T-helper 2 cell treated with Interferon-gamma antibody and Interleukin-4, amounts not matched to agents 5 μg/mL and 100 μg/mL, for 36 hours (primary cell): ENCODE results near the gene GRIN2B.

ENCODE experiments used
- DNase-seq: peaks from one replicate; pipeline ENCODE4 v3.0.0; 2021; ENCODE audit warnings: low spot score
- H3K27ac Mint-ChIP-seq: one replicate; pipeline ENCODE4 v1.8.0; 2021; ENCODE audit warnings: mild to moderate bottlenecking, mixed read lengths
- H3K27me3 Mint-ChIP-seq: one replicate; pipeline ENCODE4 v1.8.0; 2021; ENCODE audit warnings: low read depth, mixed read lengths
- H3K36me3 Mint-ChIP-seq: one replicate; pipeline ENCODE4 v1.8.0; 2021; ENCODE audit warnings: low read depth, mixed read lengths
- H3K4me1 Mint-ChIP-seq: one replicate; pipeline ENCODE4 v1.8.0; 2021; ENCODE audit warnings: low read depth, mixed read lengths
- H3K4me3 Mint-ChIP-seq: one replicate; pipeline ENCODE4 v1.8.0; 2022; ENCODE audit warnings: mild to moderate bottlenecking, moderate library complexity, mixed read lengths
- H3K9me3 Mint-ChIP-seq: one replicate; pipeline ENCODE4 v1.8.0; 2021; ENCODE audit warnings: mixed read lengths

The GRIN2B gene

GRCh38 chr12:13945641-13946040 lies 35.8 kb downstream of the GRIN2B start:
- Mint-ChIP-seq H3K9me3 (no peaks in the 10 kb centered on the region), H3K27ac (no peak overlapping the region), H3K36me3 (no peaks in the 10 kb centered on the region), H3K4me1 (no peaks in the 10 kb centered on the region), H3K4me3 (no peak overlapping the region), H3K27me3 (peaks cover 9% of the 10 kb centered on the region)
- DNase-seq: no peak

DNA sequence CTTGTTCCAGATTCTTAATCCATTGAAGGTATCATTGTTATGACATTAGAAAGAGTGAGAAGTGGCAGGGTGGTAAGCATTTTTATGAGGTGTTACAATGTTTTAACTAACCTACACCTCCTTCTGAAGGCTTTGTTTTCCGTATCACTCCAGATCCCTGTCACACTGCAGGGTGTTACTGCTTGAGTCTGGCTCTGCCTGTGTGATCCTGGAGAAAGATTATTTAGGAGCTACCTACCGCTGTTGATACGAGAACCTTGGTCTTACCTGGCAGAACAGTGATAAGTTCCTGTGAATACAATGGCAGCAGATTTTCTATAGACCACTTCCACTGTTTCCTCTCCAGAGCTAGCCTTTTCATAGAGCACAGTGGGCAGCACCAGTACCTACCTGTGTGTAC lies 36.2 kb downstream of the GRIN2B start:
- Mint-ChIP-seq H3K27ac (no peak overlapping the region), H3K4me3 (no peak overlapping the region), H3K9me3 (no peaks in the 10 kb centered on the region), H3K36me3 (no peaks in the 10 kb centered on the region), H3K4me1 (no peaks in the 10 kb centered on the region), H3K27me3 (peaks cover 9% of the 10 kb centered on the region)
- no peak for DNase-seq

DNA sequence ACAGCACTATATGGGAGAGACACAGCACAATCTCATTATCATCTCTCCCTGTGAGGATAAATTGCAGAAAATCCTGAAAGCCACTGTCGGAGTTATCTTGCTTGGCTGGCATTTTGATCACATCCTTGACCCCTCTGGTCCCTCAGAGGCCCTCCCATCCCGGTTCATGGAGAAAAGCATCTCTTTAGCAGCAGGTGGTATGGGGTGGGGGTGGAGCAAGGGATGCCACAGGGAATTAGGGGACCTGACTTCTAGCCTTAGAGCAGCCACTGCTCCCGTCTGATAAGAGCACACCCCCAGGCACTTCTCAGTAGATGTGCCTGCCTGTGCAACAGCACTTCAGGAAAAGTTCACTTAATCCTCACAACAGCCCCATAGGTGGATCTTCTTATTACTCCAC lies 38.6 kb downstream of the GRIN2B start:
- Mint-ChIP-seq H3K27me3 (peaks cover 9% of the 10 kb centered on the region), H3K9me3 (no peaks in the 10 kb centered on the region), H3K36me3 (no peaks in the 10 kb centered on the region), H3K27ac (no peak overlapping the region), H3K4me3 (no peak overlapping the region), H3K4me1 (no peaks in the 10 kb centered on the region)
- DNase-seq: no peak

DNA sequence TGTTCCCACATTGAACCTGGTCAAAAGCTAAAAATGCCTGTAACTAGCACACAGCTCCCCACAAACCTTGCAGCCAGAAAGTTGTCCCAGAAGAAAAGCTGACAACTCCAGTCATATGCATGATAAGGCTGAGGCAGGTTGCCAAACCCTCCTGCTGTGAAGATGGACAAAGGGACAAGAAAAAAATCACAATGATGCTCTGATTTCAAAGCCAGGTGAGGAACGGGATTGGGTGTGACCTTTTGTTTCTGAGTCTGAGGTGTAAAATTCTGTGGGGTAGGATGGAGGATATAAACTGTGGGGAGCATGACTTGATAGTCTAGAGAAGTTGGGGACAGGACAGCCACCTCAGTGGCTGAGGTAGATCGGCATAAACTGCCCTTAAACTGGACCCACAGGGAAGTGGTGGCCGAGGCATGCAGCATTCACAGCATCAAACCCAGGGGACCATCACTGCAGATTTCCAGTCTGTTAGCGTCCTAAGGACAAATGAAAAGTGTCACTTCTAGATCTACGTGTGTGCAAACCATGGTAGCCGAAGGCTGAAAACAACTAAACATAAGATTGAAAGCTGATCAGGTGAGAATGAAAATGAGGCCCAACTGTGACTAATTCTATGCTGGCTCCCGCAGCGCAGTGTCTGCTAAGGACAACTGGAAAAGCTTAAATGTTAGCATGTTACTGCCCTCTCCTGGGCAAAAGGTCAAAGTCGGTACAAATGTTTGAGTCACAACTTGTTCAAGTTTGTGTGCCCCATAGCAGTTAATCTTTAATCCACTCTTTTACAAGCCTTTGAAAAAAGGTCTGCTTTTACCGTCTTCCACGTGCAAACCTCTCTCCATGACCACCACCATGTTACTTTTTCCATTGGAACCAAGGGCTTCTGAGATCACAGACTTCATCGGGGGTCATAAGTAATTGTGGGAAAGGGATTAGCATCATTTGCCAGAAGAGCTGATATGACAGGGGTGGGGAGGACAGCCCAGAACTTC lies 39.8 kb downstream of the GRIN2B start:
- DNase-seq: no peak

GRCh38 chr12:13940335-13940865 lies 41.0 kb downstream of the GRIN2B start:
- H3K9me3 Mint-ChIP-seq: no peaks in the 10 kb centered on the region
- H3K27ac Mint-ChIP-seq: no peak overlapping the region
- H3K4me3 Mint-ChIP-seq: no peak overlapping the region
- H3K4me1 Mint-ChIP-seq: no peaks in the 10 kb centered on the region
- H3K27me3 Mint-ChIP-seq: peaks cover 9% of the 10 kb centered on the region
- no peak for DNase-seq
- no peaks in the 10 kb centered on the region for H3K36me3 Mint-ChIP-seq

More for the DNA sequence above, 39.8 kb downstream of the GRIN2B start:
- H3K4me3 Mint-ChIP-seq: no peak overlapping the region
- peaks cover 9% of the 10 kb centered on the region for H3K27me3 Mint-ChIP-seq
- H3K9me3 Mint-ChIP-seq: no peaks in the 10 kb centered on the region
- H3K36me3 Mint-ChIP-seq: no peaks in the 10 kb centered on the region
- no peaks in the 10 kb centered on the region for H3K4me1 Mint-ChIP-seq
- no peak overlapping the region for H3K27ac Mint-ChIP-seq

- Mint-ChIP-seq H3K27me3 (peaks cover 8% of the 10 kb centered on the region), H3K36me3 (no peaks in the 10 kb centered on the region), H3K4me3 (no peak overlapping the region), H3K9me3 (no peaks in the 10 kb centered on the region), H3K27ac (no peak overlapping the region), H3K4me1 (no peaks in the 10 kb centered on the region)
- DNase-seq: no peak
These were observed 43.7 kb downstream of the GRIN2B start for GRCh38 chr12:13937735-13938134.

GRCh38 chr12:13935169-13935568 lies 46.2 kb downstream of the GRIN2B start:
- no peaks in the 10 kb centered on the region for H3K4me1 Mint-ChIP-seq
- no peak overlapping the region for H3K27ac Mint-ChIP-seq
- no peaks in the 10 kb centered on the region for H3K9me3 Mint-ChIP-seq
- no peak for DNase-seq
- H3K27me3 Mint-ChIP-seq: no peaks in the 10 kb centered on the region
- H3K36me3 Mint-ChIP-seq: no peaks in the 10 kb centered on the region
- H3K4me3 Mint-ChIP-seq: no peak overlapping the region
